A549 (cell line): ENCODE data around the gene ACR. TPM values are rescaled to one million over a fixed set of nuclear protein-coding genes. Genes with fewer than 3 reads are reported as not detected.

ENCODE experiments used
- ATAC-seq, 2 experiments: fragments of 200-7000 bp in 1 of 2; fragments of >200 bp in 1 of 2; cut with Nextera tagmentation in 1 of 2; cut with Tn5 transposase in 1 of 2; 3 replicates each; pipeline versions ENCODE4 v1.8.0 to v1.9.1; 2018 to 2020; ENCODE audit warnings: mild to moderate bottlenecking in 1 of 2, moderate library complexity in 1 of 2
- CTCF ChIA-PET: fragments of 300-600 bp; sonication (Branson Sonifier 250); formaldehyde crosslinking; extraction: SDS; loops from one replicate; lab custom pipeline; 2021; ENCODE audit warnings: antibody characterized with exemption, inconsistent platforms; lab: Yijun Ruan, JAX
- POLR2A ChIA-PET: fragments of 350-600 bp; formaldehyde crosslinking; extraction: SDS; loops from one replicate; lab custom pipeline; 2021; ENCODE audit warnings: antibody characterized with exemption, inconsistent platforms; lab: Yijun Ruan, JAX
- DNase-seq, 2 experiments: peaks; one replicate each; pipeline versions ENCODE4 v3.0.0 to v3.0.0-alpha.2; 2011 to 2016; ENCODE audit warnings: low read depth in 1 of 2, low spot score in 1 of 2
- FAIRE-seq: peaks from 2 replicates; lab custom pipeline; 2011; peaks lifted over from hg19 to GRCh38; lab: Jason Lieb, UNC
- H3K27ac ChIP-seq, 2 experiments: fragments of >200 bp; sonication (Bioruptor Twin); formaldehyde crosslinking; 3 replicates each; pipeline ENCODE4 v1.5.1; 2016 to 2017
- H3K4me1 ChIP-seq: fragments of >200 bp; sonication (Bioruptor Twin); formaldehyde crosslinking; 3 replicates; pipeline ENCODE4 v1.6.1; 2016
- H3K4me2 ChIP-seq: fragments of >200 bp; sonication (Bioruptor Twin); formaldehyde crosslinking; 3 replicates; pipeline ENCODE4 v1.6.1; 2016
- H3K4me3 ChIP-seq: fragments of >200 bp; sonication (Bioruptor Twin); formaldehyde crosslinking; 3 replicates; pipeline ENCODE4 v1.5.1; 2016
- H3K9me3 ChIP-seq: fragments of >200 bp; sonication (Bioruptor Twin); formaldehyde crosslinking; 3 replicates; pipeline ENCODE4 v1.6.1; 2016
- CBX2 ChIP-seq: fragments of 200-600 bp; sonication (generic); IDR thresholded peaks from 2 replicates; pipeline ENCODE4 v1.6.1; 2016; ENCODE audit warnings: low read depth, mild to moderate bottlenecking, borderline replicate concordance
- CBX8 ChIP-seq: fragments of 200-600 bp; sonication (generic); IDR thresholded peaks from 2 replicates; pipeline ENCODE4 v1.6.1; 2016
- CEBPB ChIP-seq, 2 experiments: fragments of >200 bp in 1 of 2; sonication (Bioruptor Twin) in 1 of 2; formaldehyde crosslinking in 1 of 2; IDR thresholded peaks; 2 replicates each; pipeline ENCODE4 v1.6.1; 2012 to 2016
- CHD2 ChIP-seq: fragments of 150-350 bp; IDR thresholded peaks from 2 replicates; pipeline ENCODE4 v1.6.1; 2014; ENCODE audit warnings: low read length; ENCODE audit not compliant: partially characterized antibody
- E2F6 ChIP-seq: IDR thresholded peaks from 2 replicates; pipeline ENCODE4 v1.6.1; 2012; ENCODE audit warnings: low read depth, borderline replicate concordance
- EHF ChIP-seq: fragments of 250-450 bp; sonication (Bioruptor Pico); IDR thresholded peaks from 2 replicates; pipeline ENCODE4 v1.5.0; 2020; ENCODE audit warnings: mild to moderate bottlenecking
- EHMT2 ChIP-seq: fragments of 200-600 bp; sonication (generic); IDR thresholded peaks from 2 replicates; pipeline ENCODE4 v1.6.1; 2016; ENCODE audit warnings: antibody characterized with exemption, low read depth, mild to moderate bottlenecking, moderate library complexity
- ELK1 ChIP-seq: fragments of 150-350 bp; IDR thresholded peaks from 2 replicates; pipeline ENCODE4 v1.6.1; 2014; ENCODE audit warnings: low read depth, mild to moderate bottlenecking, low read length
- GATA3 ChIP-seq: IDR thresholded peaks from 2 replicates; pipeline ENCODE4 v1.6.1; 2012; ENCODE audit warnings: borderline replicate concordance
- HDAC2 ChIP-seq: fragments of 200-600 bp; sonication (generic); IDR thresholded peaks from 2 replicates; pipeline ENCODE4 v1.6.1; 2016
- HMGXB4 ChIP-seq: fragments of 250-450 bp; sonication (Bioruptor Pico); IDR thresholded peaks from 2 replicates; pipeline ENCODE4 v1.5.0; 2021; ENCODE audit warnings: mild to moderate bottlenecking, moderate library complexity, borderline replicate concordance
- HOXB5 ChIP-seq: fragments of 250-450 bp; sonication (Bioruptor Pico); IDR thresholded peaks from 2 replicates; pipeline ENCODE4 v1.5.0; 2020; ENCODE audit warnings: mild to moderate bottlenecking, moderate library complexity
- KDM1A ChIP-seq: fragments of 200-600 bp; sonication (generic); IDR thresholded peaks from 2 replicates; pipeline ENCODE4 v1.6.1; 2016; ENCODE audit warnings: low read depth, mild to moderate bottlenecking
- MAZ ChIP-seq: fragments of 150-350 bp; IDR thresholded peaks from 2 replicates; pipeline ENCODE4 v1.6.1; 2014; ENCODE audit warnings: antibody characterized with exemption, low read depth, low read length, borderline replicate concordance
- NR3C1 ChIP-seq: fragments of >200 bp; sonication (Bioruptor Twin); formaldehyde crosslinking; IDR thresholded peaks from 3 replicates; pipeline ENCODE4 v1.6.1; 2017
- PBX3 ChIP-seq: IDR thresholded peaks from 2 replicates; pipeline ENCODE4 v1.6.1; 2012
- PHF8 ChIP-seq: fragments of 200-600 bp; sonication (generic); IDR thresholded peaks from 2 replicates; pipeline ENCODE4 v1.6.1; 2016; ENCODE audit warnings: low read depth, mild to moderate bottlenecking, antibody characterized with exemption, moderate library complexity, borderline replicate concordance
- RAD21 ChIP-seq, 2 experiments: fragments of >200 bp in 1 of 2; sonication (Bioruptor Twin) in 1 of 2; formaldehyde crosslinking in 1 of 2; IDR thresholded peaks in 1 of 2; conservative IDR thresholded peaks in 1 of 2; 2 replicates in 1 of 2; 3 replicates in 1 of 2; pipeline ENCODE4 v1.6.1; 2012 to 2018; ENCODE audit warnings: inconsistent platforms in 1 of 2
- RCOR1 ChIP-seq: fragments of 150-350 bp; IDR thresholded peaks from 2 replicates; pipeline ENCODE4 v1.6.1; 2014; ENCODE audit warnings: antibody characterized with exemption, low read length, low read depth
- SREBF2 ChIP-seq: fragments of 450-650 bp; IDR thresholded peaks from 2 replicates; pipeline ENCODE4 v1.6.1; 2014; ENCODE audit warnings: mild to moderate bottlenecking, moderate library complexity
- TFCP2L1 ChIP-seq: fragments of 250-450 bp; sonication (Bioruptor Pico); IDR thresholded peaks from 2 replicates; pipeline ENCODE4 v1.5.0; 2021; ENCODE audit warnings: mild to moderate bottlenecking
- ZNF302 ChIP-seq: fragments of 250-450 bp; sonication (Bioruptor Pico); IDR thresholded peaks from 2 replicates; pipeline ENCODE4 v1.9.0; 2021; ENCODE audit warnings: inconsistent platforms, mild to moderate bottlenecking, moderate library complexity
- ZSCAN20 ChIP-seq: fragments of 250-450 bp; sonication (Bioruptor Pico); IDR thresholded peaks from 2 replicates; pipeline ENCODE4 v1.8.0; 2022; ENCODE audit warnings: mild to moderate bottlenecking, moderate library complexity
- WGBS: methylation state at CpG from one replicate; pipeline ENCODE4 v1.1.6; 2017; ENCODE audit errors: missing lambda C conversion rate; 5-methylcytosine and 5-hydroxymethylcytosine counted together
- polyA plus RNA-seq, 4 experiments: library from polyadenylated mRNA; depleted of rRNA in 3 of 4; stranded (reverse); fragments of >200 nt; fragmentation: RNase III in 1 of 4; extraction: RNeasy Plus Mini Kit Qiagen cat#74134 plus additional on column Dnase treatment in 1 of 4; gene quantifications; 2 replicates in 3 of 4; 3 replicates in 1 of 4; pipeline ENCODE4 v1.2.3, GENCODE V29; 2011 to 2017

ACR gene
- polyA plus RNA-seq, 2 of the 4 experiments (the other 2 are of a cell fraction) = not detected

GRCh38 chr22:50715776-50716175 lies 22.2 kb upstream of the ACR start:
- no peak for ATAC-seq
- ChIA-PET CTCF (interaction anchor here (0.8 to 1.8 kb wide), 2 partner anchors 10 to 16 kb away, joined by 3 to 5 read pairs; no protein-coding TSS in a partner anchor), POLR2A (no interaction called here)
- Histone ChIP-seq H3K9me3 (no peaks in the 10 kb centered on the region), H3K4me2 (no peak overlapping the region), H3K4me1 (no peaks in the 10 kb centered on the region), H3K27ac (no peak overlapping the region), H3K4me3 (no peak overlapping the region)
- WGBS = 83% methylated on average over 5 of the region's 7 CpGs
- no peak for FAIRE-seq
- no peak for TF ChIP-seq ZSCAN20 (CRISPR knock-in tag)
- TF ChIP-seq E2F6 = no peak
- no peak for TF ChIP-seq EHMT2
- no peak for TF ChIP-seq CBX8
- TF ChIP-seq TFCP2L1 (CRISPR knock-in tag) = no peak
- no peak for TF ChIP-seq RCOR1
- TF ChIP-seq EHF (CRISPR knock-in tag) = no peak
- no peak for TF ChIP-seq RAD21 (conservative IDR thresholded peaks at IDR 0.05 in 1 of 2, IDR thresholded peaks at IDR 0.05 in 1 of 2)
- TF ChIP-seq ELK1 = no peak
- TF ChIP-seq MAZ = no peak
- no peak for TF ChIP-seq PBX3
- TF ChIP-seq HDAC2 = no peak
- no peak for TF ChIP-seq KDM1A
- no peak for TF ChIP-seq CBX2
- no peak for TF ChIP-seq HMGXB4 (CRISPR knock-in tag)
- TF ChIP-seq ZNF302 = no peak
- TF ChIP-seq CEBPB (IDR thresholded peaks at IDR 0.05) = no peak
- TF ChIP-seq GATA3 = no peak
- TF ChIP-seq PHF8 = no peak
- no peak for DNase-seq

- POLR2A ChIA-PET = no interaction called here
- Histone ChIP-seq H3K4me1 (no peaks in the 10 kb centered on the region), H3K9me3 (no peaks in the 10 kb centered on the region), H3K4me2 (no peak overlapping the region)
- CTCF ChIA-PET = interaction anchor here (1.8 kb wide), 1 partner anchor 15 kb away, joined by 10 read pairs; no protein-coding TSS in a partner anchor
- 86% methylated on average over 13 of the region's 13 CpGs for WGBS
- TF ChIP-seq CHD2 (no peak), HOXB5 (CRISPR knock-in tag) (no peak), NR3C1 (no peak), SREBF2 (no peak)
- TF ChIP-seq, all 56 proteins: peak for 0
- Histone ChIP-seq H3K27ac (no peak overlapping the region), H3K4me3 (no peak overlapping the region)
- FAIRE-seq (no peak), ATAC-seq (no peak), DNase-seq (no peak)
These were observed 21.5 kb upstream of the ACR start for GRCh38 chr22:50716290-50717024.
